SK-N-SH (cell line): ENCODE measurements around the gene STK39.

Source experiments
- CTCF ChIP-seq: fragments of 200-600 bp; sonication (generic); IDR thresholded peaks from 2 replicates; pipeline ENCODE4 v1.6.1; 2017; ENCODE audit warnings: antibody characterized with exemption, mild to moderate bottlenecking, moderate library complexity
- GABPA ChIP-seq: IDR thresholded peaks from 2 replicates; pipeline ENCODE4 v1.4.0; 2012; ENCODE audit warnings: low read depth, mild to moderate bottlenecking
- MAX ChIP-seq: IDR thresholded peaks from 2 replicates; pipeline ENCODE4 v1.4.0; 2012; ENCODE audit warnings: low read depth
- POLR2AphosphoS5 ChIP-seq: IDR thresholded peaks from 2 replicates; pipeline ENCODE4 v1.6.1; 2012; ENCODE audit warnings: low read depth, low read length
- REST ChIP-seq: IDR thresholded peaks from 2 replicates; pipeline ENCODE4 v1.6.1; 2012; ENCODE audit warnings: mild to moderate bottlenecking, low read depth, low read length, moderate library complexity
- SIN3A ChIP-seq: IDR thresholded peaks from 2 replicates; pipeline ENCODE4 v1.6.1; 2012; ENCODE audit warnings: low read depth, mild to moderate bottlenecking, low read length, moderate library complexity, borderline replicate concordance
- SMC3 ChIP-seq: IDR thresholded peaks from 2 replicates; pipeline ENCODE4 v1.6.1; 2012; ENCODE audit warnings: low read depth, low read length, improper control_type of control experiment
- TEAD4 ChIP-seq: IDR thresholded peaks from 2 replicates; pipeline ENCODE4 v1.4.0; 2012; ENCODE audit warnings: mild to moderate bottlenecking, borderline replicate concordance; ENCODE audit not compliant: insufficient read depth
- USF1 ChIP-seq: IDR thresholded peaks from 2 replicates; pipeline ENCODE4 v1.4.0; 2012; ENCODE audit warnings: low read depth, borderline replicate concordance
- YY1 ChIP-seq: IDR thresholded peaks from 2 replicates; pipeline ENCODE4 v1.4.0; 2012; ENCODE audit warnings: low read depth, mild to moderate bottlenecking

- TF ChIP-seq TEAD4, result no peak
- no peak for TF ChIP-seq CTCF
- no peak for TF ChIP-seq MAX
- TF ChIP-seq REST, result no peak
- no peak for TF ChIP-seq SMC3
- TF ChIP-seq POLR2AphosphoS5, result no peak
- no peak for TF ChIP-seq SIN3A
- TF ChIP-seq GABPA, result no peak
- TF ChIP-seq USF1, result no peak
- no peak for TF ChIP-seq YY1
Observed at GRCh38 chr2:168241746-168242145, 5.6 kb downstream of the STK39 start.
